ENCODE measurements around the gene TRMT10B.

DNA sequence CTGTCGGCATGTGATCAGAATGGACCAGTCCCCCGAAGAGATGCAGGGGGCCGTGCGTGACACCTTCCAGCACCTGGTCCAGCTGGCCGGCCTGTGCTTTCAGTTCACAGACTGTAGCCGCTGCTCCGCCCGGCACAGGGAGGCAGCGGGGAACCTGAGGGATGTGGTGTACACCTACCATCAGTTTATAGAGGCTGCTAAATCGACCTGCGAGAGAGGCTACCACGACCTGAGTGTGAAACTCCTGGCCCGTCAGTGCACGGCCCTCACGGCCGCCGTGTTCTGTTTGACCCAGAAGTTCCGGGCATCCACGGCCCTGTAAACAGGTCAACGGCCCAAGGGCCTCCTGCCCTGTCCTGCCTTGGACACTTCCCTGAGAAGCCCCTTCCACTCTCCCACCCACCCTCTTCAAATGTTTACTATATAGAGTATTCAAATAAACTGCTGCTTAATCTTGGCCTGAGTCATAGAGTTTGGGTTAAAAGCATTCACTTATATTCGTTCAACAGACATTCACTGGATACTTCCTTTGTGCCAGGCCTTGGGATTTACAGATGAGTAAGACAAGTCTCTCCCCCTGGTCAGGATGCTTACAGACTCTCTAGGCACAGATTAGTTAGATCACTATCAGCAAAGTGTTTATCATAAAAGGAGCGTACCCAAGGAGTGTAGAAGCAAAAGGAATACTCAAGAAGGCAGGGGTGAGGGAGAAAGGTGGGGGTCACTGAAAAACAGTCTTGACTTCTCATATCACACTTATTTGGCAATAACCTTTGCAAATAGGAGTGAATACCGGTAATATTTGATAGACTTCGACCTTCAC is 6.9 kb upstream of the TRMT10B start:
- TF ChIP-seq EZH2 (IDR thresholded peaks at IDR 0.05; ENCODE audit: low read length, missing control alignments), result no peak
- TF ChIP-seq, protein P1, sequence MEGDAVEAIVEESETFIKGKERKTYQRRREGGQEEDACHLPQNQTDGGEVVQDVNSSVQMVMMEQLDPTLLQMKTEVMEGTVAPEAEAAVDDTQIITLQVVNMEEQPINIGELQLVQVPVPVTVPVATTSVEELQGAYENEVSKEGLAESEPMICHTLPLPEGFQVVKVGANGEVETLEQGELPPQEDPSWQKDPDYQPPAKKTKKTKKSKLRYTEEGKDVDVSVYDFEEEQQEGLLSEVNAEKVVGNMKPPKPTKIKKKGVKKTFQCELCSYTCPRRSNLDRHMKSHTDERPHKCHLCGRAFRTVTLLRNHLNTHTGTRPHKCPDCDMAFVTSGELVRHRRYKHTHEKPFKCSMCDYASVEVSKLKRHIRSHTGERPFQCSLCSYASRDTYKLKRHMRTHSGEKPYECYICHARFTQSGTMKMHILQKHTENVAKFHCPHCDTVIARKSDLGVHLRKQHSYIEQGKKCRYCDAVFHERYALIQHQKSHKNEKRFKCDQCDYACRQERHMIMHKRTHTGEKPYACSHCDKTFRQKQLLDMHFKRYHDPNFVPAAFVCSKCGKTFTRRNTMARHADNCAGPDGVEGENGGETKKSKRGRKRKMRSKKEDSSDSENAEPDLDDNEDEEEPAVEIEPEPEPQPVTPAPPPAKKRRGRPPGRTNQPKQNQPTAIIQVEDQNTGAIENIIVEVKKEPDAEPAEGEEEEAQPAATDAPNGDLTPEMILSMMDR (conservative IDR thresholded peaks at IDR 0.05 in 1 of 2, IDR thresholded peaks at IDR 0.05 in 1 of 2; ENCODE audit: low read depth in 1 of 2, low read length in 2 of 2), result no peak

Measured in fibroblast of lung (primary cell).